GF-D8 (cell line): ENCODE results near the gene EFEMP1.

Source experiments
- DNase-seq: peaks from one replicate; lab custom pipeline; 2025; lab: John Stamatoyannopoulos, UW

Gene EFEMP1

DNA sequence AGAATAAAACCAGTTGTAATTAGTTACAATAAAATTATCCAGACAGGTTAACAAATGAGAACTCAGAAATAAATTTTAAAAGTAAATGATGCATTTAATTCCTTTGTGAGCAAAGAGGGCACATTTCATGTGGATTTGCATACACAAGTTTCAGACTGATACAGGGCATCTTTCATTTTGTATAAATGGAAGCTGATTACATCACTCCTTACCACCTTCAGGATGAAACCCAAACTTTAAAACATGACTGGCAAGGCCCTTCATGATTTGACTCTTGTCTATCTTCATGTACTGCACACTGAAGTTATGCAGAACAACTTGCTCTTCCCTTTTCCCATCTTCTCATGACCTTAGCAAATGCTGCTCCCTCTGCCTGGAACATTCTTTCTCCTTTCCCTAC, 26.9 kb downstream of the EFEMP1 start:
- DNase-seq, result no peak

DNA sequence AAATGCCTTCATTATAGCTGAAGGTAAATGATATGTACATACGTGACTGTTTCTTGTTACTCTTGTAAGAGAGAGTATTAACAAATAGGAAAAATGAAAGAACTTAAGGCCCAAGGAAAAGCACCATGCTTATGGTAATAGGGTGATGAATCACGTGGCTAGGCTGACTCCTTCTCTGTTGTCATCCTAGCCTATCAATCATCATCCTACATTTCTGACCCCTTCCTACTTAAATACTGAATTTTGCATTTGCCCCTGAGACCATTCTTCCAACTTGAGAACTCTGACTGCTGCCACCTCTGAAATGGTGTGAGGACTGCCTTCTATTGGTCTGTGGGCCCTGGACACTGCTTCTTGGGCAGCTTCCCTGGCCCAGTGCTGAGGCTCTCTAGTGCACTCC, 28.9 kb downstream of the EFEMP1 start:
- DNase-seq, result no peak

- DNase-seq, result no peak
These were observed 31.9 kb downstream of the EFEMP1 start for GRCh38 chr2:55891671-55892094.

GRCh38 chr2:55888936-55889335, 34.6 kb downstream of the EFEMP1 start:
- DNase-seq, result no peak

DNA sequence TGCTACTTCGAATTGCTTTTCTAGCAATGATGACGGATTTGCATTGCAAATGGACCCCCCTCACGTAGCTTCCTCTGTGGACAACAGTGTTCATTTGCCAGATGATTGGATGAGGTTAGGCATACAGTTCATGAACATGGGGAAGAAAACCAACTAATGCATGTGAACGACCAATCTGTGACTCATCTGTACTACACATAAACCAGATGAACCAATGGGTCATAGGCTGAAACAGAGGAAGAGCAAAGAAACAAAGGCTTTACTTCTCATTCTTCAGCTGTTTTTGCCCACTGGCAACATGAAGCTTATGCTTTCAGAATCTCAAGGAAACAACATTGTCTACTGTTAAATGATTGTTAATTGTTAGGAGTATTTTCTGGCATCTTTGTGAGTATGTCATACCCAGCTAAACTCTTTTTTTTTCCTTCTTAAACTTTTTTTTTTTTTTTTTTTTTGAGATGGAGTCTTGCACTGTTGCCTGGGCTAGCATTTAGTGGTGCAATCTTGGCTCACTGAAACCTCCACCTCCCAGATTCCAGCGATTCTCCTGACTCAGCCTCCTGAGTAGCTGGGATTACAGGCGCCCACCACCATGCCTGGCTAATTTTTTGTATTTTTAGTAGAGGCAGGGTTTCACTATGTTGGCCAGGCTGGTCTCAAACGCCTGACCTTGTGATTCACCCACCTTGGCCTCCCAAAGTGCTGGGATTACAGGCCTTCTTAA, 35.5 kb downstream of the EFEMP1 start:
- no peak for DNase-seq

DNA sequence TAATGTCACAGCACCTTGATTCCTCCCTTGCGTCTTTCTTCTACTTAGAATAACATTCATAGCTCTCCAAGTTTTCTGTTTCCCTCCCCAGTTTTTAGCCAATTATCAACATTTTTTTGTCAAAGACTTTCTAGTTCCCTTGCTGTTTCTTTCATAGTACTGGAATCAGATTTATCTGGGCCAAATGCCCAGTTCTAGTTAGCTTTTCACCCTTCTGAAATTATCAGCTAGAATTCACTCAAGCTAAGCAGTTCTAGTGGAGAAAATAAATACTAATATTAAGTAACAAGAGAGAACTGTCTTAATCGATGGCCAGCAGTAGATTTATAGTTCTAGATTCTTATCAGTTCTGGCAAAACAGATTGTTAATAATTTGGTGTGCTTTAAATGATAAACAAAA, 36.2 kb downstream of the EFEMP1 start:
- no peak for DNase-seq

GRCh38 chr2:55885944-55886281, 37.7 kb downstream of the EFEMP1 start:
- DNase-seq, result no peak

DNA sequence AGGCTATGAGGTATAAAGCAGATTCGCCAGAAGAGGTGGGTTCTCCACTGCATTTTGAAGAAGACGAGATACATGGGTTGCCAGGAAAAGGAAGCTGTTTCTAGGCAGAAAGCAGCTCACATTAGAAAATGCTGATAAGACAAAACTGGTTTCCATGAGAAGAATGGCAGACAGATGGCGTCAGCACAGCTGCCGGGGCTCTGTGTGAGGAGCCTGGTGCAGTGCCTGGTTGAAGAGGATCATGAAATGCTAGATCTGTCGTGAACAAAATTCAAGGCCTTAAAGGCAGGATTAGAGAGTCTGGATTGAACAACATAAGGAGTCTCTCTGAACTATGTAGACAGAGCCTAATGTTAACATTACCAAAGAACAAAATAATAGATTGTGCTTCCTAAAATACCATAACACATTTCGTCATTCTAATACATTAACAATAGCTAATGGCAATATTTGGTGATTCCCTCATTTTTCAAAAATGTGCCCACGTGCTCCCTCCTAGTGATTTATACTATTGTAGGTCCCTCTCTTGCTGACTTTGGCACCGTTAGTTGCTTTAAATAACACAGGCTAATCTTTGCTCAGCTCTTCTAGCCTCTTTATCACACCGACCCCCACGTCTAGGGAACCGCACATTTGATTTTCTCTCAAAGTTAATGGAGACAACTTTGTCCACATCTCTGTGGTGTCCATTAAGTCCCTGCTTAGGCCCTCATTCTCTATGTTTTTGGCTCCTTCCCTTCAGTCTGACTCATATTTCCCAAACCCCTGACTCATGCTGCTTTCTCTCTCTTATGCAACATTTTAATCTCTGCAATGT, 38.2 kb downstream of the EFEMP1 start:
- DNase-seq, result no peak

GRCh38 chr2:55883829-55884228, 39.8 kb downstream of the EFEMP1 start:
- DNase-seq, result no peak

GRCh38 chr2:55883357-55883756, 40.2 kb downstream of the EFEMP1 start:
- no peak for DNase-seq

GRCh38 chr2:55882954-55883353, 40.6 kb downstream of the EFEMP1 start:
- DNase-seq, result no peak

GRCh38 chr2:55880416-55881143, 43.0 kb downstream of the EFEMP1 start:
- no peak for DNase-seq

- DNase-seq, result no peak
These were observed 43.6 kb downstream of the EFEMP1 start for GRCh38 chr2:55879976-55880375.

DNA sequence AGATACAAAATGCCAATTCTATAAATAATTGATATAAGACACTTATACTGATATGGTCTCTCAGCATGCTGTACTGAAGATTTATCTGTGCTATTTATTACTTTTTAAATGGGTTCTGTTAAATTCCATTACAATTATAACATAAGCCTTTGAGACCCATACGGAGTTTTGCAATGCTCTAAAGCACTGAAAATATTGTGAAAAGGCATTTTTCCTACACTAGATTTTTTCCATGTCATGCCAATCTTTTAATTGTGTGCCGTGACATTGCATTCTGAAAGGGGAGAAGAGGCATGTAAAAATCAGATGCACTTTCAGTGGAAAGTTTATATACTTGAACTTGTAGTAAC, 46.5 kb downstream of the EFEMP1 start:
- no peak for DNase-seq

DNA sequence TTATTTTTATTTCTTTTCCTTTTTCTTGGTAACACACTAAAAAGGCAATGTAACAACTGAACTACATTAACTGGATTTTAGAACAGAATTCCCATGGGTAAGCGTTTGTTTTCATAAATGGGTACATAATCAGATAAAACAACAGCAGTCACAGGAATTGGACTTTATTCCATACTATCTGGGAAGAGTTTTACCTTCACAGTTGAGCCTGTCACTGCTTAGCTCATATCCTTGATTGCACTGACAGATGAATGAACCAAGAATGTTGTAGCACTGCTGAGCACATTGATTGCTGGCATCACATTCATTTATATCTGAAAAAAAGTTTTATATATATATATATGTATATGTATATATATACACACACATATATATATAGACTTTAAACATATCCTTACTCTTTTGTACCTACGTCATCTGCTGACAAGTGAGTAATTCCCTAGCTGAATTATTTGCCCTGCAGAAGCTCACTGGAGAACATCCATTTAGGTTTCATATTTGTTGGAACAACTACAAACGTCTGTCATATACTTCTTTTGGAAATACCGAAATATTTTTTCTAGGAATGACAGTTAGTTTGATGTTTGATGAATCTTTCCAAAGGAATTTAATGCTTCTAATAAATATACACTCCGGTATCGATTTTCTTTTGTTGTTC, 47.0 kb downstream of the EFEMP1 start:
- DNase-seq, result no peak

DNA sequence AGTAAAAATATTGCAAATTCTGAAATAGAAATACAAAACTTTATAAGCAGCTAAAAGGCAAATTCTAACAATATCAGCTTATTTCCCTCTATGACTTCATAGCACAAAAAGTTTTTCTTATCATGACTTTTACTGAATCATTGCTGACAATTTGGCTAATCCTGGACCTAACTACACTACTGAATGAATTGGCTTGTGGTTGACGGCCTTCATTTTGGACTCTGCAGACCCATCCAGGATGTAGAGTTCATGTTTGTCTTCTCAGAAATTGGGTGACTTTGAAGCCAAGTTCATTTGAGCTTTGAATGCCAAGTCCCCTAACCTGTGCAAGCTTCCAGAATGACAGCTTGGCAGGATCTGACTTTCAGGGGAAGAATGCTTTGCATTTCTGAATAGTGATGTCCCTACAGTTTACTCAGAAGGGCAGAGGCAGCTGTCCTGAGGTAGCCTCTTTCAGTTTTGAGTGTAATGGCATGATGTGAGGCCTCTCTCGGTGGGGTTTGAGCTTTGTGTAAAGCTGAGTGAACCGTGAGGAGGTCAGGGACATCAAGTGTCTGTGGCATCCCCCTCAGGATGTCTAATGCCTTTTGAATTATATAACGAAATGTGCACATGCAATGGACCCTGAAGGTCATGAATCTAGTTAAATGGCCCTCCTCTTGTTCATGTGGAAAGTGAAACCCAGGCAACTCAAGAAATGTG, 48.0 kb downstream of the EFEMP1 start:
- no peak for DNase-seq

GRCh38 chr2:55874338-55874737, 49.2 kb downstream of the EFEMP1 start:
- DNase-seq, result no peak

DNA sequence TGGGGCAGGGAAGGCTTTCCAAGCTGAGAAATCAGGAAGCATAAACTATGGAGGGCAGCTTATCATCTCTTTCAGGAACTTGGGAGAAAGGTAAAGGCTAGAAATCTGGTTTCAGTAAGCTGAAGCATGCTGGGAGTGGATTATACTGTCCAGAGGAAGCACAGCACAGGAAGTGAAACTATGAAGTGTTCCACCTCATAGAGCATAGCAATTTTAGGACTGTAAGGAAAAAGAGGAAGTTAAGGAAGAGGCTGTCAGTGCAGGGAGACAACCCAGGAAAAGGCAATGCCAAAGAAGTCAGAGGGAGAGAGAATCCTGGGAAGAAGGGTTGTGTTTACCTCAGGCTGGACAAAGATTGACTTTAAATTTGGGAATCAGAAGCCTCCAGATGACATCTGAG, 51.9 kb downstream of the EFEMP1 start:
- DNase-seq, result peak; percentile 3

DNA sequence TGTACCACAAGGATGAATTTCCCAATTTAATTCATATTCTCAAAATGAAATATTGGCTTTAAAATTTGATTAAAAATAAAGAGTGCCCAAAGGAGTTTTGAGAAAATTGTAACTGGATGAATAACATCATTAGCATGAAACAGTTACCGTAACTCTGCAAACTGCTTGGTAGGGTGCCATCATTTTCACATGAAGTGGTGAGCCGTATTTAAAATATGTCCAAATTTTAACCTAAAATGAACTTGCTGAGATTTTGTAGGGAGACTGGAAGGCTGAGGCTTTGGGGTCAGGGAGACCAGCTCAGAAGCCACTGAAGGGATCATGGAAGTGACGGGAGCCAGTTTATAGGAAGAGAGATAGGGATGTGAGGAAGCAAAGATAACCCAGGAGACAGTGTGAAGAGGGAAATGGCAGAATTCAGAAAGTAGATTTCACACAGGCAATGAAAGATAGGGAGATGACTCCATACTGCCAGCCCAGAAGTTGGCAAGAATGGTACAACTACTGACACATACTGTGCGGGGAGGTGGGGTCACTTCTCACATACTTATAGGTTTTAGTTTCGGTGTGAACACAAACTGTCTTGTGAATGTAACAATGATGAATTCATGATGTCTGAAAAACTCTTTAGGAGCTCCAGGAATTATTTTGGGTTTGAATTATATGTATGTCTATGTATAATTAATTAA, 53.8 kb downstream of the EFEMP1 start:
- no peak for DNase-seq

DNA sequence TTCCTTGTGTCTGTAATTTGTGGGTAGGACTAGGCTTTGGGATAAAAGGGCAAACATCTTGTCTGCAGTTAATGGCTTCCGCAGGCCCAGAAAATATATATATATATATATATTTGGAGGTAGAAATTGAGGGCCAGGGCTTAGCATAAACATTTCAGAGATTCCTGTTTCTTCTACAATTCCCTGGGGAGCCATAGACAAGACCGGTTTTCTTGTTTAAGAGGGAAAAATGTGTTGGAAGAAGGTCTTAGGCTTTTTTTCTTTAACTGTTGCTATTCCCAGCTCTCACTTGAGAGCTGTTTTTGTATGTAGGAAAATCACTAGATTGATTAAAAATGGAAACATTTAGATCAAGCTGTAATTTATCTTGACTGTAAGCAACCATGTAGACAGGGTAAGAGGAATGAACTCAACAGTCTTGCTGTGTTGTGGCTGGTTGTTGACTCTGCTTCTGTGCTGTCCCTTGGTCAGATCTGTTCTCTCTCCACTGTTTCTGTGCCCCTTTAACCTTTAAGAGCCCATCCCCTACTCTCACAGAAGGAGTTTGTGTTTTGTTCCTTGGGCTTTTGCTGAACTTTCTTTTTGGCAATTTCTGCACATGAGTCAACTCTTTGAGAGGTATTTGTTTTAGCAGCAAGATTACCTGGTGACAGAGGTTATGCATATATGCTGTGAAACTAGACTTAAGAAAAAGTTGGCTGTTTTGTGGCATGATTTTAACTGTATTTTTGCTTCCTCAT, 58.3 kb downstream of the EFEMP1 start:
- no peak for DNase-seq
